GM18519 (cell line): ENCODE data around the gene AGBL4.
"Not testable (repeated sequence)": the region's sequence is repeated elsewhere in the genome, so short reads cannot be mapped to it uniquely, and the experiment has no call there.

Source experiments
- ATAC-seq: cut with Tn5 transposase; IDR thresholded peaks from one replicate; pipeline ENCODE4 v1.9.1; 2021; ENCODE audit warnings: mild to moderate bottlenecking, moderate library complexity; ENCODE audit not compliant: unreplicated experiment, low FRiP score

The AGBL4 gene

GRCh38 chr1:50023292-50024159 is at the start of gene AGBL4:
AGBL4 (minus strand) TSS chr1:50023954.
- no peak for ATAC-seq

- no peak for ATAC-seq
These were observed 43.1 kb upstream of the AGBL4 start for GRCh38 chr1:50066806-50067205.

- no peak for ATAC-seq
These were observed 36.5 kb upstream of the AGBL4 start for GRCh38 chr1:50060279-50060678.

- no peak for ATAC-seq
These were observed 25.0 kb upstream of the AGBL4 start for GRCh38 chr1:50048791-50049190.

GRCh38 chr1:50047916-50048694 is 24.4 kb upstream of the AGBL4 start:
- no peak for ATAC-seq

- no peak for ATAC-seq
These were observed 14.6 kb upstream of the AGBL4 start for GRCh38 chr1:50038237-50038809.

GRCh38 chr1:50027794-50028193 is 4.0 kb upstream of the AGBL4 start:
- no peak for ATAC-seq

GRCh38 chr1:49995734-49996133 is 28.0 kb downstream of the AGBL4 start:
- no peak for ATAC-seq

GRCh38 chr1:49971088-49971487 is 52.7 kb downstream of the AGBL4 start:
- ATAC-seq: no peak

GRCh38 chr1:49951385-49951784 is 72.4 kb downstream of the AGBL4 start:
- no peak for ATAC-seq

- ATAC-seq: not testable (repeated sequence)
These were observed 108.5 kb downstream of the AGBL4 start for GRCh38 chr1:49915301-49915700.

GRCh38 chr1:49906365-49906764 is 117.4 kb downstream of the AGBL4 start:
- no peak for ATAC-seq

GRCh38 chr1:49864581-49864980 is 159.2 kb downstream of the AGBL4 start:
- no peak for ATAC-seq

- no peak for ATAC-seq
These were observed 169.0 kb downstream of the AGBL4 start for GRCh38 chr1:49854741-49855140.

GRCh38 chr1:49842596-49842995 is 181.2 kb downstream of the AGBL4 start:
- ATAC-seq: no peak

GRCh38 chr1:49841767-49842166 is 182.0 kb downstream of the AGBL4 start:
- ATAC-seq: no peak

GRCh38 chr1:49824261-49824660 is 199.5 kb downstream of the AGBL4 start:
- no peak for ATAC-seq

- ATAC-seq: no peak
These were observed 206.1 kb downstream of the AGBL4 start for GRCh38 chr1:49817681-49818080.

GRCh38 chr1:49787013-49787412 is 236.7 kb downstream of the AGBL4 start:
- not testable (repeated sequence) for ATAC-seq

GRCh38 chr1:49765034-49765433 is 258.7 kb downstream of the AGBL4 start:
- no peak for ATAC-seq

GRCh38 chr1:49738118-49738517 is 285.6 kb downstream of the AGBL4 start:
- not testable (repeated sequence) for ATAC-seq
